WERI-Rb-1 (cell line): ENCODE results near the gene MID2.

Source experiments
- DNase-seq: peaks from one replicate; pipeline ENCODE4 v3.0.0-alpha.2; 2020
- H3K27ac ChIP-seq: fragments of 250-450 bp; sonication (Bioruptor Pico); 2 replicates; pipeline ENCODE4 v1.5.1; 2020; ENCODE audit warnings: mild to moderate bottlenecking, moderate library complexity
- H3K27me3 ChIP-seq: fragments of 250-450 bp; sonication (Bioruptor Pico); 2 replicates; pipeline ENCODE4 v1.5.1; 2021; ENCODE audit warnings: mild to moderate bottlenecking, low read depth, moderate library complexity; ENCODE audit not compliant: insufficient read depth, severe bottlenecking
- H3K36me3 ChIP-seq: fragments of 250-450 bp; sonication (Bioruptor Pico); 2 replicates; pipeline ENCODE4 v1.5.1; 2020; ENCODE audit warnings: mild to moderate bottlenecking, moderate library complexity
- H3K4me3 ChIP-seq: 2 replicates; pipeline ENCODE4 v1.5.1; 2011; ENCODE audit warnings: low read depth, mild to moderate bottlenecking, control low read depth, low read length
- H3K9me3 ChIP-seq: fragments of 250-450 bp; sonication (Bioruptor Pico); 2 replicates; pipeline ENCODE4 v1.5.1; 2021; ENCODE audit warnings: mild to moderate bottlenecking, moderate library complexity; ENCODE audit not compliant: severe bottlenecking
- TF ChIP-seq, protein P1 (sequence below): IDR thresholded peaks from 2 replicates; pipeline ENCODE4 v1.5.1; 2011; ENCODE audit warnings: low read depth, mild to moderate bottlenecking, control low read depth, inconsistent platforms, low read length

Gene MID2

GRCh38 chrX:107826238-107827029 is 768 bp downstream of the MID2 start:
- peak; percentile 27 for DNase-seq
- Histone ChIP-seq H3K27ac (no peak overlapping the region), H3K4me3 (peak overlapping the region; percentile 19), H3K27me3 (peaks cover 39% of the 10 kb centered on the region), H3K9me3 (no peaks in the 10 kb centered on the region), H3K36me3 (no peaks in the 10 kb centered on the region)
- TF ChIP-seq, protein P1, sequence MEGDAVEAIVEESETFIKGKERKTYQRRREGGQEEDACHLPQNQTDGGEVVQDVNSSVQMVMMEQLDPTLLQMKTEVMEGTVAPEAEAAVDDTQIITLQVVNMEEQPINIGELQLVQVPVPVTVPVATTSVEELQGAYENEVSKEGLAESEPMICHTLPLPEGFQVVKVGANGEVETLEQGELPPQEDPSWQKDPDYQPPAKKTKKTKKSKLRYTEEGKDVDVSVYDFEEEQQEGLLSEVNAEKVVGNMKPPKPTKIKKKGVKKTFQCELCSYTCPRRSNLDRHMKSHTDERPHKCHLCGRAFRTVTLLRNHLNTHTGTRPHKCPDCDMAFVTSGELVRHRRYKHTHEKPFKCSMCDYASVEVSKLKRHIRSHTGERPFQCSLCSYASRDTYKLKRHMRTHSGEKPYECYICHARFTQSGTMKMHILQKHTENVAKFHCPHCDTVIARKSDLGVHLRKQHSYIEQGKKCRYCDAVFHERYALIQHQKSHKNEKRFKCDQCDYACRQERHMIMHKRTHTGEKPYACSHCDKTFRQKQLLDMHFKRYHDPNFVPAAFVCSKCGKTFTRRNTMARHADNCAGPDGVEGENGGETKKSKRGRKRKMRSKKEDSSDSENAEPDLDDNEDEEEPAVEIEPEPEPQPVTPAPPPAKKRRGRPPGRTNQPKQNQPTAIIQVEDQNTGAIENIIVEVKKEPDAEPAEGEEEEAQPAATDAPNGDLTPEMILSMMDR = no peak

GRCh38 chrX:107827030-107827831 is 1.6 kb downstream of the MID2 start:
- H3K4me3 ChIP-seq = no peak overlapping the region
- no peak for DNase-seq
- peaks cover 39% of the 10 kb centered on the region for H3K27me3 ChIP-seq
- no peaks in the 10 kb centered on the region for H3K36me3 ChIP-seq
- TF ChIP-seq, protein P1 = no peak
- no peak overlapping the region for H3K27ac ChIP-seq
- H3K9me3 ChIP-seq = no peaks in the 10 kb centered on the region

- H3K36me3 ChIP-seq = no peaks in the 10 kb centered on the region
- H3K9me3 ChIP-seq = no peaks in the 10 kb centered on the region
These were observed 2.2 kb downstream of the MID2 start for GRCh38 chrX:107827852-107828251.

GRCh38 chrX:107829878-107830277 is 4.2 kb downstream of the MID2 start:
- Histone ChIP-seq H3K27ac (no peak overlapping the region), H3K9me3 (no peaks in the 10 kb centered on the region), H3K36me3 (no peaks in the 10 kb centered on the region), H3K4me3 (no peak overlapping the region), H3K27me3 (peaks cover 29% of the 10 kb centered on the region)
- DNase-seq = no peak
- TF ChIP-seq, protein P1 = no peak

More at GRCh38 chrX:107827852-107828251, 2.2 kb downstream of the MID2 start:
- TF ChIP-seq, protein P1 = no peak
- H3K4me3 ChIP-seq = no peak overlapping the region
- no peak overlapping the region for H3K27ac ChIP-seq
- DNase-seq = no peak
- H3K27me3 ChIP-seq = peaks cover 39% of the 10 kb centered on the region

GRCh38 chrX:107831071-107831730 is 5.5 kb downstream of the MID2 start:
- TF ChIP-seq, protein P1 = no peak
- DNase-seq = no peak
- no peaks in the 10 kb centered on the region for H3K36me3 ChIP-seq
- peaks cover 24% of the 10 kb centered on the region for H3K27me3 ChIP-seq
- H3K4me3 ChIP-seq = no peak overlapping the region
- no peak overlapping the region for H3K27ac ChIP-seq
- no peaks in the 10 kb centered on the region for H3K9me3 ChIP-seq
